GM18520 (cell line): ENCODE results near the gene MCOLN3.
A peak's percentile ranks its signal among the peaks of the same experiment; 100 is the strongest.
"Not testable (repeated sequence)": the region's sequence is repeated elsewhere in the genome, so short reads cannot be mapped to it uniquely, and the experiment has no call there.

ENCODE experiments used
- ATAC-seq: cut with Tn5 transposase; IDR thresholded peaks from one replicate; pipeline ENCODE4 v1.9.1; 2021; ENCODE audit not compliant: unreplicated experiment

The MCOLN3 gene

GRCh38 chr1:85049735-85050166 lies 1.5 kb upstream of the MCOLN3 start:
- ATAC-seq: no peak

GRCh38 chr1:85047472-85048295 lies 616 bp downstream of the MCOLN3 start:
- ATAC-seq: no peak

DNA sequence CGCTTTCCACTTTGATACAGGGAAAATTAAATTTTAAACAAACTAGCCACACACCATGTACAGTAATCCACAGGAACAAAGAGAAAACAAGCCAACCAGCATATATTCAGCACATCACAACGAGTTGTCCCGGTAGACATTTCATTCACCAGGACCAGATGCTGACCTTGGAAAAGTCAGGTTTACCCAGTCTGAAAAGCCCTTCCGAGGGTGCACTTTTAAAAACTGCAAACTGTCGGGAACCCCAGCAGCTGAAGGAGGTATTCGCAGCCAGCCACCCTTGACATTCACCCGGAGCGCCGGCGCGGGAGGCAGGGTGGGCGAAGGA lies 1.2 kb downstream of the MCOLN3 start:
- no peak for ATAC-seq

GRCh38 chr1:85042413-85042812 lies 5.9 kb downstream of the MCOLN3 start:
- no peak for ATAC-seq

- no peak for ATAC-seq
These were observed 6.5 kb downstream of the MCOLN3 start for GRCh38 chr1:85041793-85042192.

GRCh38 chr1:85033221-85033620 lies 15.1 kb downstream of the MCOLN3 start:
- ATAC-seq: no peak

GRCh38 chr1:85030536-85030935 lies 17.8 kb downstream of the MCOLN3 start:
- no peak for ATAC-seq

DNA sequence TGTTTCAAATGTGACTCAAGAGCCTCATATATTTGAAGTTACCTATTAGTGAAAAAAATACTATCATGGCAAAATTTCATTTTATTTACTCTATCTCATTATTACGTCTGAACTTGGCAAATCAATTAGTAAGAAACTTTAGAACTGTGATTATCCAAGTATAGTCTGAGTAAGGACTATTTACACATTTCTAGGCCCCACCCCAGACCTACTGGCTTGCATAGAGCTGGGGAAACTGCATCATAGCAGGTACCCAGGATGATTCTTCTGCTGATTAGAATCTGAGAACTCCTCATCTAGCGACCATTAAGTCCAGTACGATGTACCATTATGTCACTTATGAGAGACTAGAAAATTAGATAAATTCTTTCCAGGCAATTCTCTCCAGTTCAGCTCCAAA lies 20.1 kb downstream of the MCOLN3 start:
- no peak for ATAC-seq

- ATAC-seq: peak; percentile 89
These were observed 20.9 kb downstream of the MCOLN3 start for GRCh38 chr1:85027242-85027983.

- no peak for ATAC-seq
These were observed 22.4 kb downstream of the MCOLN3 start for GRCh38 chr1:85025940-85026339.

- no peak for ATAC-seq
These were observed 23.6 kb downstream of the MCOLN3 start for GRCh38 chr1:85024736-85025135.

- no peak for ATAC-seq
These were observed 25.6 kb downstream of the MCOLN3 start for GRCh38 chr1:85022700-85023099.

DNA sequence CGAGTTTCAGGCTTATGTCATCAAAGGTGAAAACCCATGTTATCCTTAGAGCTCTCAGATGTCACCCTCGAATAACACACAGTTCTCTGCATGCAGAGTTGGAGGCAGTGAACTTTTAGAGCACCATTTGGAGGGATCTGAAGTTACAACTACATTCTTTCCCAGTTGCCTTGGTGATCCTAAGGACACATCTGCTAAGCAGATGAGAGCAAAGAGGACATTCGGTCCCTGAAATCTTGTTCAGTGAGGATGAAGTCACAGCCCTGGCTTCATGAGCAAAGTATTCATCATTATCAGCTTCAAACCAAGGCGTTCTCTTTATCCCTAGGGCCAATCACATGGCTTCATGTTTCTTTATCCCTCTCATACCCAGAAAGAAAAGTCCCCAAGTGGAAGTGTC lies 28.3 kb downstream of the MCOLN3 start:
- ATAC-seq: no peak

DNA sequence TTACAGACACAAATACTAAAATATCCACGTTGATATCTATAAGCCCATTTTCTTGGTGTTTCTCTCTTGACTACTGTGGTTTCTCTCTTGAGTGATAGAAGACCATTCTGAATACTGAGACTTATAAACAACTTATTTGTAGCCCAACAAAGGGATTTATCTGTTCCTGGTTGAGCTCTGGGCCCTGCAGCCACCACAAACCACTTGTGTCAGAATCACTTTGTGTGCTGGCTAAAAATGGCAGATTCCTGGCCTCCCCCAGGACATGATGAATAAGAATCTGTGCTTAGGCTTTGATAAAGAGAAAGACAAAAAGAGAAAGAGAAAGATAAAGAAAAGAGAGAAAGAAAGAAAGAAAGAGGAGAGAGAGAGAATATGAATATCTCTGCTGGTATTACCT lies 32.5 kb downstream of the MCOLN3 start:
- ATAC-seq: no peak

- not testable (repeated sequence) for ATAC-seq
These were observed 42.7 kb downstream of the MCOLN3 start for GRCh38 chr1:85005641-85006040.

DNA sequence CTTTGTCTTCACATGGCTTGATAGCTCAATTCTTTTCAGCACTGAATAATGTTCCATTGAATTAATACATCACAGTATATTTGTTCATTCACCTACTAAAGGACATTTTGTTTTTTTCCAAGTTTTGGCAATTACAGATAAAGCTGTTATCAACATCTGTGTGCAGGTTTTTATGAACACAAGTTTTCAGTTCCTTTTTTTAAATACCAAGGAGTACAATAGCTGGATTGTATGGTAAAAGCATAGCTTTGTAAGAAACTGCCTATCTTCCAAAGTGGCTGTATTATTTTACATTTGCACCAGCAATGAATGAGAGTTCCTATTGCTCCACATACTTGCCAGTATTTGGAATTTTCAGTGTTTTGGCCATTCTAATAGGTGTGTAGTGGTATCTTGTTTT lies 46.6 kb downstream of the MCOLN3 start:
- no peak for ATAC-seq

DNA sequence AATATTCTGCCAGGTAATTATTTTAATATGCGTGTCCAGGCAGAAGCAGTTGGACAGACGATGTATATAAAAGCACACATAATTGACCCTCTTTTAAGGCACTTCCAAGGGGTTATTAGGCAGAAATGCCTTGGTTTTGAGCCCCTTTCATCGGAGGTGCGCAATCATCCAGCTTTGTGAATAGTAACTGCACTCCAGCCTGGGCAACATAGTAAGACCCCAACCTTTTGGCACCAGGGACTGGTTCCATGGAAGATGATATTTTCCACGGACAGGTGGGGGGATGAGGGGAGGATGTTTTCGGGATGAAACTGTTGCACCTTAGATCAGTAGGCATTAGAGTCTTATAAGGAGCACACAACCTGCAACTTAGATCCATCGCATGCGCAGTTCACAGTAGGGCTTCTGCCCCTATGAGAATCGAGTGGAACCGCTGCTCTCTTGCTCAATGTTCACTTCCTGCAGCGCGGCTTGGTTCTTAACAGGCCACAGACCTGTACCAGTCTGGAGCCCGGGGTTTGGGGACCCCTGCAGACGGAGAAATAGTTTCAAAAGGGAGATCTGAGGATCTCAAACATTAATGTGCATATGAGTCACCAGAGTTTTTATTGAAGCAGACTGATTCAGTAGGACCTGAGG lies 49.5 kb downstream of the MCOLN3 start:
- ATAC-seq: no peak

- ATAC-seq: no peak
These were observed 50.4 kb downstream of the MCOLN3 start for GRCh38 chr1:84997667-84998600.

DNA sequence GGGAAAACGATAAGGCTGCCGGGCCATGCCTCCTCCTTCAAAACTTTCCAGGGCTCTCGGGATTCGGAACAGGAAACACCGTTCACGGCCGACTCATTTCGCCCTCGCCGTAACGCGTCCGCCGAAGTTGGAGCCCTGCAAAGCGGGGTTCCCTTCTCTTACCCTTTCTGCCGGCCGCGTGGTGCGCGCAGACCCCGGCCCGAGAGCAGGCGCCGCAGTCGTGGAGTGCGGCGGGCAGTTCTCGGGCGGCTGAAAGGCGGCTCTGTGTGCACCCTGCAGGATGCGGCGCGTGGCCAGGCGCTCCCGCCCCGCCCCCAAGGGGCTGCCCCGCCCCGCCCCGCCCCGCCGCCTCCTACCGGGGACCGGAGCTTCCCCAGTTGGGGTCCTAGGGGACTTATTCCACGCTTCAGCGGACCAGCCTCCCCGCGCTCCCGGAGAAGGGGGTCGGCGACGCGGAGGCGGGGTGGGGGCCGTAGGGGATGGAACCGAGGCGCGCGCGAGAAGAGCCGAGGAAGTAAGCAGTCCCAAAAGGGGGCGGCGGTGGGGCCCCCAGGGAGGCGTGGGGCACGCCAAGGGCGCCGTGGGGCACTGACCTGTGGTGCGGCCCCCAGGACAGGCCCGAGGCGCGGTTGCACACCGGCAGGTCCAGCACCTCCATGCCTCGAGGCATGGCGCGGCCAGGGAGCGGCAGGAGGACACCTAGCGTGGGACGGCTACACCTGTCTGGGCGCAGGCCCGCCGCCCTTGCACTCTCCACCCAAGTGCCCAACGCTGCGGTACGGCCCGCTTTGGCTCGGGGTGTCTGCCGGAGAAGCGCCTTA lies 51.2 kb downstream of the MCOLN3 start, which contains the start of gene MCOLN2:
MCOLN2 (minus strand) TSS at position 268 of the 821 bp plus-strand sequence; CDS start at position 27, 241 bp downstream.
- ATAC-seq: peak; percentile 24
